ENCODE data around the gene SCGN. TPM values are rescaled to one million over a fixed set of nuclear protein-coding genes. Genes with fewer than 3 reads are reported as not detected.

SCGN gene
- total and polyA plus RNA-seq, 9 of the 15 experiments (the other 6 are each of a cell fraction or from before 2014, with no cell fraction given): not detected

GRCh38 chr6:25635886-25636317, 16.1 kb upstream of the SCGN start:
- in situ Hi-C loops (cut with MboI) (no loop called here), intact Hi-C loops (cut with micrococcal nuclease) (no loop called here)
- CTCF ChIA-PET (ENCODE audit: low intra/inter-chr PET ratio): no interaction called here
- DNase-seq (ENCODE audit: extremely low read depth in 1 of 4, low spot score in 3 of 4): no peak
- H3K36me3 ChIP-seq (ENCODE audit: control insufficient read depth, insufficient read depth, low read length): no peaks in the 10 kb centered on the region
- WGBS (ENCODE audit: insufficient coverage, low coverage, missing lambda C conversion rate): 0% methylated on average over 2 of the region's 2 CpGs
- peaks cover 0 to 5% of the 10 kb centered on the region in 2 experiments; a peak in 1 of 5 replicates for H3K27me3 ChIP-seq (ENCODE audit: control insufficient read depth in 2 of 2, insufficient read depth in 2 of 2, low read length in 2 of 2)
- H3K4me3 ChIP-seq: no peak overlapping the region
- H3K9me3 ChIP-seq (replicated peaks; ENCODE audit: control insufficient read depth, insufficient read depth, low read depth, low read length): no peaks in the 10 kb centered on the region
- no peak for ATAC-seq
- no peaks in the 10 kb centered on the region for H3K4me1 ChIP-seq (replicated peaks in 1 of 2; ENCODE audit: control insufficient read depth in 2 of 2, insufficient read depth in 2 of 2, low read length in 2 of 2)
- H3K27ac ChIP-seq (ENCODE audit: extremely low read depth, low read depth, low read length): no peak overlapping the region
- no peak overlapping the region for H3K4me2 ChIP-seq (ENCODE audit: insufficient read depth, low read length)
- TF ChIP-seq AFF4 (CRISPR knock-in tag; IDR thresholded peaks at IDR 0.05): no peak
- no peak for TF ChIP-seq CHD1 (IDR thresholded peaks at IDR 0.05; ENCODE audit: low read length)
- TF ChIP-seq ELF1 (tag; IDR thresholded peaks at IDR 0.05): no peak
- no peak for TF ChIP-seq SIRT6 (IDR thresholded peaks at IDR 0.05; ENCODE audit: low read depth, low read length)
- no peak for TF ChIP-seq STAT6 (CRISPR knock-in tag; IDR thresholded peaks at IDR 0.05)
- TF ChIP-seq, protein P1, sequence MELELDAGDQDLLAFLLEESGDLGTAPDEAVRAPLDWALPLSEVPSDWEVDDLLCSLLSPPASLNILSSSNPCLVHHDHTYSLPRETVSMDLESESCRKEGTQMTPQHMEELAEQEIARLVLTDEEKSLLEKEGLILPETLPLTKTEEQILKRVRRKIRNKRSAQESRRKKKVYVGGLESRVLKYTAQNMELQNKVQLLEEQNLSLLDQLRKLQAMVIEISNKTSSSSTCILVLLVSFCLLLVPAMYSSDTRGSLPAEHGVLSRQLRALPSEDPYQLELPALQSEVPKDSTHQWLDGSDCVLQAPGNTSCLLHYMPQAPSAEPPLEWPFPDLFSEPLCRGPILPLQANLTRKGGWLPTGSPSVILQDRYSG (tag; conservative IDR thresholded peaks at IDR 0.05; ENCODE audit: low read depth): no peak
- TF ChIP-seq MEF2A (IDR thresholded peaks at IDR 0.05; ENCODE audit: control insufficient read depth, low read depth, low read length): no peak
- no peak for TF ChIP-seq BRF1 (IDR thresholded peaks at IDR 0.05; ENCODE audit: borderline replicate concordance, extremely low read depth, insufficient read length)
- no peak for TF ChIP-seq ZNF165 (CRISPR knock-in tag; IDR thresholded peaks at IDR 0.05; ENCODE audit: borderline replicate concordance)
- TF ChIP-seq CTCFL (IDR thresholded peaks at IDR 0.05; ENCODE audit: borderline replicate concordance, insufficient read depth, low read depth, low read length, poor library complexity, severe bottlenecking): no peak
- no peak for TF ChIP-seq SIX5 (IDR thresholded peaks at IDR 0.05; ENCODE audit: borderline replicate concordance in 1 of 2, insufficient read depth in 1 of 2, low read depth in 1 of 2, low read length in 2 of 2)
- no peak overlapping the region for H2AFZ ChIP-seq (ENCODE audit: low read depth, low read length)
- peak; percentile 37 for FAIRE-seq
- H3K9me1 ChIP-seq (ENCODE audit: control insufficient read depth, insufficient read depth, low read length): no peaks in the 10 kb centered on the region
- H4K20me1 ChIP-seq (replicated peaks; ENCODE audit: control insufficient read depth, insufficient read depth, low read length): 0 out of 2 replicates have a peak, but pooled peaks cover 6% of the 10 kb centered on the region
- POLR2A ChIA-PET: no interaction called here
- no TSS peak for BruUV-seq (replicated peaks)
- H3K79me2 ChIP-seq (ENCODE audit: control insufficient read depth, insufficient read depth, low read length): no peaks in the 10 kb centered on the region
- H3K9ac ChIP-seq (ENCODE audit: insufficient read depth in 1 of 2, low read depth in 2 of 2, low read length in 2 of 2): no peak overlapping the region

Data from K562 (cell line).